IPS-18a (cell line): ENCODE measurements around the gene ZSCAN10.
A peak's percentile ranks its signal among the peaks of the same experiment; 100 is the strongest.

ENCODE experiments used
- H3K27ac ChIP-seq: one replicate; pipeline ENCODE4 v1.5.1; 2013; ENCODE audit warnings: low read length
- H3K27me3 ChIP-seq: one replicate; pipeline ENCODE4 v1.6.1; 2013; ENCODE audit warnings: mild to moderate bottlenecking, low read length; ENCODE audit not compliant: control insufficient read depth, insufficient read depth
- H3K36me3 ChIP-seq: one replicate; pipeline ENCODE4 v1.6.1; 2013; ENCODE audit warnings: low read depth, low read length; ENCODE audit not compliant: control insufficient read depth
- H3K4me1 ChIP-seq: one replicate; pipeline ENCODE4 v1.6.1; 2013; ENCODE audit warnings: low read depth, low read length; ENCODE audit not compliant: control insufficient read depth
- H3K4me3 ChIP-seq: one replicate; pipeline ENCODE4 v1.5.1; 2013; ENCODE audit warnings: low read length
- H3K9ac ChIP-seq: one replicate; pipeline ENCODE4 v1.6.1; 2013; ENCODE audit warnings: mild to moderate bottlenecking, low read length, moderate library complexity
- H3K9me3 ChIP-seq: one replicate; pipeline ENCODE4 v1.6.1; 2013; ENCODE audit warnings: low read depth, low read length; ENCODE audit not compliant: control insufficient read depth

The ZSCAN10 gene

GRCh38 chr16:3115561-3115960, 16.5 kb upstream of the ZSCAN10 start:
- peaks cover 21% of the 10 kb centered on the region for H3K36me3 ChIP-seq
- H3K27ac ChIP-seq = no peak overlapping the region
- no peaks in the 10 kb centered on the region for H3K9me3 ChIP-seq
- H3K9ac ChIP-seq = no peak overlapping the region
- H3K4me1 ChIP-seq = peaks cover 9% of the 10 kb centered on the region
- H3K4me3 ChIP-seq = no peak overlapping the region
- no peaks in the 10 kb centered on the region for H3K27me3 ChIP-seq

GRCh38 chr16:3115003-3115402, 15.9 kb upstream of the ZSCAN10 start:
- no peaks in the 10 kb centered on the region for H3K27me3 ChIP-seq
- H3K4me1 ChIP-seq = peaks cover 9% of the 10 kb centered on the region
- H3K36me3 ChIP-seq = peaks cover 17% of the 10 kb centered on the region
- H3K9me3 ChIP-seq = no peaks in the 10 kb centered on the region
- no peak overlapping the region for H3K4me3 ChIP-seq
- H3K27ac ChIP-seq = no peak overlapping the region
- no peak overlapping the region for H3K9ac ChIP-seq

GRCh38 chr16:3113765-3114479, 14.8 kb upstream of the ZSCAN10 start:
- Histone ChIP-seq H3K4me1 (peaks cover 9% of the 10 kb centered on the region), H3K9ac (no peak overlapping the region), H3K4me3 (peak overlapping the region; percentile 89), H3K27me3 (no peaks in the 10 kb centered on the region), H3K27ac (no peak overlapping the region), H3K9me3 (no peaks in the 10 kb centered on the region), H3K36me3 (peaks cover 12% of the 10 kb centered on the region)

- H3K4me3 ChIP-seq = peak overlapping the region; percentile 89
- H3K27me3 ChIP-seq = no peaks in the 10 kb centered on the region
- H3K36me3 ChIP-seq = peaks cover 8% of the 10 kb centered on the region
- H3K4me1 ChIP-seq = peaks cover 9% of the 10 kb centered on the region
- no peak overlapping the region for H3K27ac ChIP-seq
- H3K9ac ChIP-seq = peak overlapping the region; percentile 73
- no peaks in the 10 kb centered on the region for H3K9me3 ChIP-seq
Observed at GRCh38 chr16:3112881-3113574, 13.9 kb upstream of the ZSCAN10 start.

GRCh38 chr16:3112058-3112880, 13.2 kb upstream of the ZSCAN10 start, which contains the start of gene ZNF205:
ZNF205 (plus strand) TSS chr16:3112586; CDS start chr16:3113431, 845 bp downstream.
- H3K4me1 ChIP-seq = peaks cover 9% of the 10 kb centered on the region
- peak within 1 kb of the TSS; percentile 73 for H3K9ac ChIP-seq
- H3K27me3 ChIP-seq = no peaks in the 10 kb centered on the region
- H3K36me3 ChIP-seq = peaks cover 7% of the 10 kb centered on the region
- peak within 1 kb of the TSS; percentile 89 for H3K4me3 ChIP-seq
- no peaks in the 10 kb centered on the region for H3K9me3 ChIP-seq
- H3K27ac ChIP-seq = no peak within 1 kb of the TSS

GRCh38 chr16:3106205-3106928, 7.3 kb upstream of the ZSCAN10 start:
- Histone ChIP-seq H3K9ac (peak overlapping the region; percentile 74), H3K27ac (peak overlapping the region; percentile 30), H3K9me3 (no peaks in the 10 kb centered on the region), H3K4me3 (peak overlapping the region; percentile 73), H3K4me1 (peaks cover 10% of the 10 kb centered on the region), H3K27me3 (no peaks in the 10 kb centered on the region), H3K36me3 (no peaks in the 10 kb centered on the region)

GRCh38 chr16:3101841-3102470, 2.9 kb upstream of the ZSCAN10 start:
- Histone ChIP-seq H3K9me3 (no peaks in the 10 kb centered on the region), H3K36me3 (no peaks in the 10 kb centered on the region), H3K4me1 (peaks cover 25% of the 10 kb centered on the region), H3K9ac (no peak overlapping the region), H3K27ac (peak overlapping the region; percentile 34), H3K27me3 (no peaks in the 10 kb centered on the region), H3K4me3 (no peak overlapping the region)

- Histone ChIP-seq H3K9me3 (no peaks in the 10 kb centered on the region), H3K4me3 (no peak overlapping the region), H3K27me3 (no peaks in the 10 kb centered on the region), H3K36me3 (peaks cover 4% of the 10 kb centered on the region), H3K4me1 (peaks cover 30% of the 10 kb centered on the region), H3K27ac (no peak overlapping the region), H3K9ac (no peak overlapping the region)
Observed at GRCh38 chr16:3101018-3101840, 2.1 kb upstream of the ZSCAN10 start.

- peaks cover 5% of the 10 kb centered on the region for H3K36me3 ChIP-seq
- peaks cover 27% of the 10 kb centered on the region for H3K4me1 ChIP-seq
- peak overlapping the region; percentile 95 for H3K4me3 ChIP-seq
- H3K9ac ChIP-seq = peak overlapping the region; percentile 98
- no peaks in the 10 kb centered on the region for H3K9me3 ChIP-seq
- peak overlapping the region; percentile 96 for H3K27ac ChIP-seq
- H3K27me3 ChIP-seq = no peaks in the 10 kb centered on the region
Observed at GRCh38 chr16:3099732-3100499, 822 bp upstream of the ZSCAN10 start.

- peaks cover 27% of the 10 kb centered on the region for H3K4me1 ChIP-seq
- H3K27me3 ChIP-seq = no peaks in the 10 kb centered on the region
- peak overlapping the region; percentile 96 for H3K27ac ChIP-seq
- no peaks in the 10 kb centered on the region for H3K9me3 ChIP-seq
- H3K9ac ChIP-seq = peak overlapping the region; percentile 98
- H3K36me3 ChIP-seq = peaks cover 8% of the 10 kb centered on the region
- peak overlapping the region; percentile 95 for H3K4me3 ChIP-seq
Observed at GRCh38 chr16:3099395-3099731, 269 bp upstream of the ZSCAN10 start.
